ENCODE data around the gene SF3A1.

Gene SF3A1

DNA sequence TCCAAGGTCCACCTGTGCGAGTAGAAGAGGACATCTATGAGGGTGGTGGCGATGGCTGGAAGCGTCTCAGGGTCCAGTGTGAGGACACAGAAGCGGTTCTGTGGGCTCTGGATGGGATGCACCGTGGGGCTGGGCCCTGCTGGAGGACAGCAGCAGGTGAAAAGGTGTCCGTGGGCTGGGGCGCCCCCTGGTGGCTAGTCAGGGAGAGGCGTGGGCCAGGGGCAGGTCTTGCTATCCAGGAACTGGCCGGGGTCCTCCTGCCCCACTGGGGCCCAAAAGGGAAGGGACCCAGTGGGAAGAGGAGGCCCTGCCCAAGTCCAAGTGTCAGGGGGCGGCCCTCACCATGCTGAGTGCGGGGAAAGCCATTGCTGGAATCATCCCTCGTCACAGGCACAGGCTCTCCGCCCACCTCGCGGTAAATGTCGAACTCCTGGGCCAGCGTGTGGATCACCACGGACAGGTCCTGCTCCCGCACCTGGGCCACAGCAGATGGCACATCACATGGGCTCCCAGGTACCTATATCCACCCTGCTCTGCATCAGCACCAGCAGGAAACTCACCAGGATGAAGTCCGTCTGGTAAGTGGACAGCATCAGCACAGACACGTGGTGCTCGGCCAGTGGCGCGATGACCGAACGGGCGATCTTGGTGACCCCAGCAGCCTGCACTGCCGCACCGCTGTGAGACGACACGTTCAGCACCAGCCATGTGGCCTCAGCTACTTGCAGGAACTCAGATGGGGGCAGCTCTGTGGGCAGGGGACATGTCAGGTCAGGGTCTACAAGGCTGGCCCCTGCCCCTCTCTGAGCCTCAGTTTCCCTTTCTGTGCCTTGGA, 69.7 kb downstream of the SF3A1 start:
- peak; percentile 84 for DNase-seq

- no peak for DNase-seq
Measured at GRCh38 chr22:30286331-30286730, 70.4 kb downstream of the SF3A1 start.

DNA sequence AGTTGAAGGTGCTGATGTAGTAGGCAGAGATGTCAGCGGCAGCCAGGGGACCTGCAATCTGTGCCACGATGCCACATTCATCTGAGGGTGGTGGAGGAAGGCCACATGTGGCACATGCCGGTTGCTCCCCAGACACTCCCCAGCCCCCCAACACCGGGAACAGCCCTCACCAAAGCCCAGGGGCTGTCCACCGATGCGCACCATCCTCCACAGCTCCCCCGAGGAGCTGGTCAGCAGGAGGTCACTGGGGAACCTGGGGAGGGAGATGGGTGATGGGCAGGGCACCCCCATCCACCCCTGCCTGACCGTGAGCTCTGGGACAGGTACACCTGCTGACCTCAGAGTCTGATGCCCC, 70.9 kb downstream of the SF3A1 start:
- no peak for DNase-seq

GRCh38 chr22:30285176-30285845, 71.4 kb downstream of the SF3A1 start:
- no peak for DNase-seq

- no peak for DNase-seq
Measured at GRCh38 chr22:30284666-30285065, 72.0 kb downstream of the SF3A1 start.

- DNase-seq: no peak
Measured at GRCh38 chr22:30284172-30284571, 72.5 kb downstream of the SF3A1 start.

DNA sequence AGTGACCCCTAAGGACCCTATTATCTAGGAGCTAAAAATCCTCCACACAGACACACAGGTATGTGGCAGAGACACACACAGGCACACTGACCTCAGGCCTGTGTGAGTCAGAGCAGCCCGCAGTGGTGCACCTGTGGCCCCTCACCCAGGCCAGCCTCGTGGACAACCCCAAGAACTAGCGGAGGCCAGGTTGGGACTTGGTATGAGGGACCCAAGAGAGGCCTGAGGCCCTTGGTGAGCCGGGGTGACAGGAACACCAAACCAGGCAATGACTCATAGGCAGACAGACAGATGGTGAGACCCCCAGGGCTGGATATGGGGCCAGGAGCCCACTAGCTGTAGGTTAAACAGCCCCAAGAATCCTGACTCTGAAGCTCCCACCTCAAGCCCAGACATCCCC, 73.4 kb downstream of the SF3A1 start:
- no peak for DNase-seq

DNA sequence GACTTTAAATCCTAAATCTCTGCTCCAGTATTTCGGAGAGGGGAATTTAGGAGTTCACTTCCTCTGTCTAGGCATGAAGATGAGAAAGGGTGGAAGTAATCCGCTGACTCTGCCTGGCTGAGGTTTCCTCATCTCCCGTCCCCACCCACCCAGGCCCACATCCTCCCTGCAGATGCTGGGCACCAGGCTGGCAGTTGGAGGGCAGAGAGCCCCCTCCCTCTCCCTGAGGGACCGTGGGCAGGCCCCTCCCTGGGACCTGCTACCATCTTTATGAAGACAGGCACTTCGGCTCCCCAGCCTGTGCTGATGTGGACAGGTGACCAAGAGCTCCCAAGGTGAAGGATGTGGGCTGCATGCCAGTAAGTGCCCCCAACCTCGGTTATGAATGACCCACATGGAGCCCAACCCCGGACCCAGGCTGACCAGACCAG, 74.1 kb downstream of the SF3A1 start:
- no peak for DNase-seq
